KOPT-K1 (cell line): Measurements from ENCODE around the gene PTCD3.

Source experiments
- H3K27ac ChIP-seq: fragments of 200-600 bp; sonication (generic); 2 replicates; pipeline ENCODE4 v1.5.1; 2016; ENCODE audit warnings: antibody characterized with exemption, mild to moderate bottlenecking, low read depth, low read length; ENCODE audit not compliant: poor library complexity, severe bottlenecking
- H3K36me3 ChIP-seq: fragments of 200-600 bp; sonication (generic); 2 replicates; pipeline ENCODE4 v1.5.1; 2017; ENCODE audit warnings: antibody characterized with exemption, mild to moderate bottlenecking, low read length, moderate library complexity; ENCODE audit not compliant: insufficient read depth
- H3K9me3 ChIP-seq: fragments of 200-600 bp; sonication (generic); 2 replicates; pipeline ENCODE4 v1.5.1; 2017; ENCODE audit warnings: antibody characterized with exemption, low read length, mild to moderate bottlenecking; ENCODE audit not compliant: insufficient read depth, poor library complexity, severe bottlenecking

The PTCD3 gene

DNA sequence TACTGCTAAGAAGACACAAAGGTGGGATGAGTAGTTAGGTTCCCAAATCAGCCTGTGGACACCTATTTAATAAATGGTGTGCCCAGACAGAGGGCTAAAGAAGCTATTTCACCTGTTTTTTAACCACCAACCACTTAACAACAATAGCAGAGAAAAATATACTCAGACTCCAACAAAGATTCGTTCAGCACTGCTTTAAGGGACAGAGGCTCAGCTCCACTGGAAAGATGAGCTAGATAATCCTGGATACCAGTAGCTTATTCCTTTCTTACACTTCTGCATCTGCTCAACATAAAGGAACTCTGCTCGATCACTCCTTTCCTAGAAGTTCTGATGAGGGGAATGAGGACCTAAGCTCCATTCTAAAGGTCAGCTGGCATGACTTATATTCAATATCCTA, 44.5 kb downstream of the PTCD3 start:
- Histone ChIP-seq H3K36me3 (peaks cover 99% of the 10 kb centered on the region), H3K27ac (no peak overlapping the region), H3K9me3 (no peaks in the 10 kb centered on the region)

DNA sequence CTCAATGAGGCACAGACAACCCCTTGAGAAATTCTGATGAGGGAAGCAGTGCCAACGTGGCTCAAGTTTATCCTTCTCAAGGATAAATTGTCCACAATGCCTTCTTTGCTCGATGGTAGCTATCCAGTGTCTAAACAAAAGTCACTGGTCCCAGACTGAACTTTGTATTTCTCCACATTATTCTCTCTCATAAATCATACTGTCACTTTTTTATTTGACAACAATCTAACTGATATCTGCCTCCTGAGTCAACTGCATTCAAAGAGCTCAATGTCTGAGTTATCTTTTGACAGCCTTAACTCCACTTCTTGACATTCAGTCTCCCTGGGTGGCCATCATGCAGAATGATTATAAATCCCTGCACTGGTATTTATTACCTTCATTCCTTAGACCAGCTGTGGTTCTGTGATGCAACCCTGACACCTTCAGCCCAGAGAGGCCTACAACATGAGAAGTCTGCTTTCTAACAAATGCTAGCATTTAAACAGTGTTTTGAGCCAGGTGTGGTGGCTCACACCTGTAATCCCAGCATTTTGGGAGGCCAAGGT, 51.0 kb downstream of the PTCD3 start:
- Histone ChIP-seq H3K9me3 (no peaks in the 10 kb centered on the region), H3K27ac (no peak overlapping the region), H3K36me3 (peaks cover 99% of the 10 kb centered on the region)

DNA sequence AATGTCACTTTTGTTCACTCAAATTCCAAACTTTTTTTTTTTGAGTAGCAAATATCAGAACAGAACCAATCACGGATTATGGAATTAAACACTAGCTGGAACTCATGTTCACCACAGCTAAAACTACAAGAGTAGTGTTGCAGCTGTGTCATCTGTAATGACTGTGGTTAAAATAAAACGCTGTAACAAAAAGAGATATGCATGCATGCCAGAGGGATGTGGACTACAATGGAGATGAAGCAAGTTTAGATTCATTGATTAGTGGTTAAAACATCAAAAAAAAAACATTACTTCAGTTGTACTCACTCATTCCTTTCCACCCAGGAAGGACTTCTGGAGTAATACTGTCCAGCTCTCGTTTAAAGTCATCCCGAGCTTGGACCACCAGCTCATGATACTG, 52.3 kb downstream of the PTCD3 start:
- Histone ChIP-seq H3K9me3 (no peaks in the 10 kb centered on the region), H3K36me3 (peaks cover 99% of the 10 kb centered on the region), H3K27ac (no peak overlapping the region)

DNA sequence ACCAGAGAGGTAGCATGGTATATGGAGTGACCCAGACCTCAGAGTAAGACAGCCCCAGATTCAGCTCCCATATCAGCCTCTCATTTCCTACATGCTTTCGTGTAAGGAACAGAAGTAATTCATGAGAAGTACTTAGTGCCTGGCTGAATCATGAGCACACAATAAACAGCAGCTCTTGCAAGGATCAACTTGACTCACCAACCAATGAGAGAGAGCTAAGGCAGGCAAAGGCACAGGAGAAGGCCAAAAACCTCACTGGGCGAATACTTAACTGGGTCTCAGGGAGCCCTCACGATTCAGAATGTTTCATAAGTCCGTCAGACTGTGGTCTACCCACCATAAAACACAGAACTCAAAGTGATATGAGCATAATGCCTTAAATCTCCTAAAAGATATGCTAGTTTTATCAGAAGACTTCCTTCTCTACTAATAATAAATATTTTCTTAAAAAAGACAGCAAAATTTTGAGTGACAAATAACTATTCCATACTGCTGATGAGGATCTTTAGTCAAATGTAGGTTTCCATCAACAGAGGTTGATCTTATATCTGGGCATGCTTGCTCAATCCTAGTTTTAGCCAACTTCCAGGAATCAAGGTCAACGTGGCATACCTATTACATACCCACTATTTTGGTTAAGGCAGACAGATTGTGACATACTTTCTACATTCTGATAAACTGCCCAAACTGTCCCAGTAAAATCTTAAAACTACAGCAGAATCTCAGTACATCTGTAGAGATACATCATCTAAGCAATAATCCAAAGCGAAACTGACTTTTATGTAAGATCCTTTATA, 54.3 kb downstream of the PTCD3 start:
- Histone ChIP-seq H3K36me3 (peaks cover 100% of the 10 kb centered on the region), H3K9me3 (no peaks in the 10 kb centered on the region), H3K27ac (no peak overlapping the region)

DNA sequence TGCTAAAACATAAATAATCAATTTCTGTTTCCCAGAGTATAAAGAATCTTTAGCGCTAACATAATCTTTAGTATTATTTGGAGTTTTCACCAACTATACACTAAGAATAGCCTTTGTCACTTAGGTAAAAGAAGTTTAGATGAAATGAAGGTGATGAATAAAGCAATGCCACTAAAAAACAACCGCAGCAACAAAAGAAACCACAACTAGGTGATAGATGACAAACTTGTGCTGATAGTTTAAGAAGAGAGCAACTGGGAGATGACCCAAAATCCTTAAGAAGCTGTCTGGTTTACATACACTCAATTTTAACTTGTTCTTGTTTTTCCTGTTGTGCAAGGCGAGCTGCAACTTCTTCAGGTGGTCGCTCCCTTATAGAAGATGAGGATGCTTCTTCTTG, 64.4 kb downstream of the PTCD3 start:
- H3K36me3 ChIP-seq = peaks cover 98% of the 10 kb centered on the region

DNA sequence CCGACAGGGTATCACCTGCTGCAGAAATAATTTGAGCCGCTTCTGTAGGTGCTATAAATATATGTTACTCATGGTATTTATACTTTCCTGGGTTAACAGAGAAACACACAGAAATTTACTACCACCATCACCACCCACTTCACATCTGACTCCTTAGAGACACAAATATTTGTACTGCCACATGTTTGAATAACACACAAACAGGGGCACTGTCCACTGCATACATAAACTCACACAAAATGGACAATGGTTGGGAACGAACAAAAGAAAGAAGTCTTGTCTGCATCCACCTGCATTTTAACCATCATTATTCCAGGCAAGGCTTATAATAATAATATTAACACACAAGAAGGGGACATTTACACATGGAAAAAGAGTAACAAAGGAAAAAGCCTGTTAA, 65.3 kb downstream of the PTCD3 start:
- no peaks in the 10 kb centered on the region for H3K9me3 ChIP-seq
- H3K36me3 ChIP-seq = peaks cover 98% of the 10 kb centered on the region

More for the DNA sequence above, 64.4 kb downstream of the PTCD3 start:
- Histone ChIP-seq H3K9me3 (no peaks in the 10 kb centered on the region), H3K27ac (no peak overlapping the region)

DNA sequence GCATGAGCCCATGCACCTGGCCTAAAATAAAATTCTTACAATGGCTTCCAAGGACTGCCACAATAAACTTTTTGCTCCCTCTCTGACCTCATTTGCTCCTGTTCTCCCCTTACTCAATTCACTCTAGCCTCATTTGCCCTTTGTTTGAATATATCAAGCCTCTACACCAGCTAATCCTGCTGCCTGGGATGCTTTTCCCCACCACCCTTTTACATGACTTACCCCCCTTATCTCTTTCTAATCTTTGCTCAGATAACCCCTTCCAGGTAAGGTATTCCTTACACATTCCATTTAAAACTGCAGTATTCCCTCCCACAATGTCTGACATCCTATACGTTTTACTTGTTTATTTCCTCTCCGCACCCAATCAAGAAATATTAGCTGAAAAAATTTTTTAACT, 66.6 kb downstream of the PTCD3 start:
- Histone ChIP-seq H3K27ac (no peak overlapping the region), H3K36me3 (peaks cover 99% of the 10 kb centered on the region), H3K9me3 (no peaks in the 10 kb centered on the region)

More for the DNA sequence above, 65.3 kb downstream of the PTCD3 start:
- no peak overlapping the region for H3K27ac ChIP-seq

DNA sequence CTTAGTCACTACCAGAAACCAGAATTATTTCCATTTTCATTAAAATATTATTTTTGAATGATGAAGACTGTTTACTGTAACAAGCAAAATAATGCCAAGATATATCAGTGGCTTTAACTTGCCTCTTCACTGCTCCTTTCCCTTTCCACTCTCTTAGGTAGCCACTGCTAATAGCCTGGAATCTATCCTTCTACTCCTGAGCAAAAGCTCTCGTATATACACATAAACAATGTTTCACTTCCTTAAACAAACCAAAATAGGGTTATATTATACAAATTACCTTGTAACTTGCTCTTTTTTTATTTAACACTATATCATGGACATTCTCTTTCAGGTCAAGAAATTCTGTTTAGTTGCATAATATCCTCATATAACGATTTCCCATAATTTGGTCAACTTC, 68.4 kb downstream of the PTCD3 start:
- Histone ChIP-seq H3K36me3 (peaks cover 98% of the 10 kb centered on the region), H3K9me3 (no peaks in the 10 kb centered on the region), H3K27ac (no peak overlapping the region)

DNA sequence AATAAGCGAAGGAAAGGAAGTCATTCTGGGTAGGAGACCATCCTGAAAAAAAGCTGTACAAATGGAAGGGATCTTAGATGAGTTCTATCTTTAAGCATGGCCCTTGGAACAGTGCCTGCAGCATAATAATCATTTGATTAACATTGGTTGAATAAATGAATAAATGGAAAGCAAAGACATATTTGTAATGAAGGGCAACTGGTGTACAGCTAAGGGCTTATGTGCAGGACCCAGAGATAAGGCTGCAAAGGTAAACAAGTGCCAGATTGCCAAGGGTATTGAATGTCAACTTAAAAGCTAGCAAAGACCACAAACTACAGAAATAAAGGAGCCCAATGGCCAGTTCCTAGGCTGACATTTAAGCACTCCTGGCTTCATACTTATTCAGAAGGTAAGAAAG, 69.8 kb downstream of the PTCD3 start:
- Histone ChIP-seq H3K9me3 (no peaks in the 10 kb centered on the region), H3K27ac (no peak overlapping the region), H3K36me3 (peaks cover 98% of the 10 kb centered on the region)

DNA sequence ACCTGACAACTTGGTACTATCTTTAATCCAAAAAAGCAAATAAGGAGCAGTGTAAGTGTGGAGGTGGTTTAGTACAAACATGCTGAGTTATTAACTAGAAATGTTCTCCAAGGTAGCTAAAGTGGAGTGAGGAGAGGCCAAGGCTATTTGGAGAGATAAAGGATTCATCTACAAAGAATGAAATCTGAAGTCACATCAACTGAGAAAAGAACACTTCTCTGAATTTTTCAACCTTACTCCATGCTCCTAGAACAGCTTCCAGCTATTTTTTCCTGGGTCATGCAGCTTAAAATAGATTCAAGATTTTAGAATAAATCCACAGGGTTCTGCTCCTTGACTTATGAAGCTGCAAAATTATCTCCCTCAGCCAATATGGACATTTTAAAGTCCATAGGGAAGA, 70.6 kb downstream of the PTCD3 start:
- H3K36me3 ChIP-seq = peaks cover 95% of the 10 kb centered on the region
- H3K9me3 ChIP-seq = no peaks in the 10 kb centered on the region
- H3K27ac ChIP-seq = no peak overlapping the region

DNA sequence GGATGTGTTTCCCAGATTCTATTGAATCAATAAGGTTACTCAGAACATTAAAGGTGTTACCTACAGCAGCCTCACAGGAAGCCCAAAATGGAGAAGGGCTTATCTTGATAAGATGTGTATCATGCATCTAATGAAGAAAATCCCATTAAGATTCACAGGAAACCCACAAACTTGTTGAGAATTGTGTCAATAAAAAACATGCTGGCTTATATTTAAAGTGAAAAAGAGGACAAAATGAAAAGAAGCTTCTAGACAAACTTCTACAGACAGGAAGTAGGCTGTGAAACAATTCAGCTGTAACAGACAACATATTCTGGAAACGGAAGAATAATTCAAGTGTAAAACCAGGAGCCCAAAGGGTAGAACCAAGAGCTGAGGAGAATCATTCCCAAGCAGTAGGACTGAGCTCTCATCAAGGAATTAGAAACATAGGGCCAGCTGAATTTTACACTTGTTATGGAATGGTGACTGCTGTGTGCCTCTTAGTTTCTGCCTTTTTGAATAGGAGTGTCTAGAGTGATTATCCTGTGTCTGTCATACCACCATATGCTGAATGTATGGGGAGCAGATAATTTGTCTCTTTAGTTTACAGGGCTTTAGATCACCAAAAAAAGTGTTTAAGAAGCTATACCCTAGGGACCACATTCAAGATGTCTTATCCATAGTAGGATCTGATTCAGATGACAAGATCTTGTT, 79.6 kb downstream of the PTCD3 start:
- Histone ChIP-seq H3K36me3 (peaks cover 57% of the 10 kb centered on the region), H3K27ac (peak overlapping the region; percentile 52), H3K9me3 (no peaks in the 10 kb centered on the region)

DNA sequence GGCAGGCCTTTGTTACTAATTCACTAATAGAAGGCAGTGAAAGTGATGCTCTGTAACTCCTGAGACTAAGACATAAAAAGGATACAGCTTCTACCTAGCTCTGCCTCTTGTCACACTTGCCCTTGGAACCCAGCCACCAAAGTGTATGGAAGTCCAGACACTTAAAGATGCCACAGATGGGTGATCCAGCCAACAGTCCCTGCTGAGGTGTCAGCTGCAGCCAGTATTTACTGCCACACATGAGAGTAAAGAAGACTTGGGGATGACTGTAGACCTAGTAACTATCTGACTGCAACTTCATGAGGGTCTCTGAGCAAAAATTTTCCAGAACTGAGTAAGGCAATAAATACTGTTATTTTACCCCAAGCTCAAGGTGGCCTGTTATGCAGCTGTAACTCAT, 80.4 kb downstream of the PTCD3 start:
- no peaks in the 10 kb centered on the region for H3K9me3 ChIP-seq
- peaks cover 58% of the 10 kb centered on the region for H3K36me3 ChIP-seq
- H3K27ac ChIP-seq = peak overlapping the region; percentile 52

DNA sequence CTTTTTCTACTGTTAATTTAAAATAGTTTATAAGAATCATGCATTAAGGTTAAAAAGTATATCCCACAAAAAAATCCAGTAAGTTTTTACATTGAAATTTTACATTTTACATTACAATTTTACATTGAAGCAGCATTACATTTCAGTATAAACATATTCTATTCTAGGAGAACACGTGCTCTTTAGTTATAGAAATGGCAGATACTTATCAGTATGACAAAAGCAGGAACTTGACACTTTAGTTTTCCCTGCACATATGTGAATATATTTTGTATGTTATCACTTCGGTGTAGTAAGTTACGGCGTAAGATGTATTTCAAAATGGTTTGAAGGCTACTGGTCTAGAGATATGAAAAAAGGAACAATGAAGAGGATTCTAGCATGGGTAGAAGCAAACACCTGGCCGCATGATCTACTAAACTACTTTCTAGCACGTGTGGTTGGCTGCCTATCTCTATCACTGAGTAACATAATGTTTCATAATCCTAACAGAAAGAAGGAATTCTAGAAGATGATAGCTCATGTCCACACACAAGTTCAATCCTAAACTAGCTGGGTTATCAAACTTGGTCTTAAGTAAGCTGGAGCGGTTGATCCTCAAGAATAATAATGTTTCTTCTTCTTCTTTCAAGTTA, 83.9 kb downstream of the PTCD3 start:
- H3K36me3 ChIP-seq = peaks cover 76% of the 10 kb centered on the region
- no peak overlapping the region for H3K27ac ChIP-seq
- no peaks in the 10 kb centered on the region for H3K9me3 ChIP-seq
